ENCODE results near the gene LPCAT3. TPM values are rescaled to one million over a fixed set of nuclear protein-coding genes. Genes with fewer than 3 reads are reported as not detected.

LPCAT3 gene
- total and polyA plus RNA-seq, 2 of the 13 experiments (the other 11 are each of a cell fraction or from before 2014, with no cell fraction given) = 44.5 to 64.3 TPM

DNA sequence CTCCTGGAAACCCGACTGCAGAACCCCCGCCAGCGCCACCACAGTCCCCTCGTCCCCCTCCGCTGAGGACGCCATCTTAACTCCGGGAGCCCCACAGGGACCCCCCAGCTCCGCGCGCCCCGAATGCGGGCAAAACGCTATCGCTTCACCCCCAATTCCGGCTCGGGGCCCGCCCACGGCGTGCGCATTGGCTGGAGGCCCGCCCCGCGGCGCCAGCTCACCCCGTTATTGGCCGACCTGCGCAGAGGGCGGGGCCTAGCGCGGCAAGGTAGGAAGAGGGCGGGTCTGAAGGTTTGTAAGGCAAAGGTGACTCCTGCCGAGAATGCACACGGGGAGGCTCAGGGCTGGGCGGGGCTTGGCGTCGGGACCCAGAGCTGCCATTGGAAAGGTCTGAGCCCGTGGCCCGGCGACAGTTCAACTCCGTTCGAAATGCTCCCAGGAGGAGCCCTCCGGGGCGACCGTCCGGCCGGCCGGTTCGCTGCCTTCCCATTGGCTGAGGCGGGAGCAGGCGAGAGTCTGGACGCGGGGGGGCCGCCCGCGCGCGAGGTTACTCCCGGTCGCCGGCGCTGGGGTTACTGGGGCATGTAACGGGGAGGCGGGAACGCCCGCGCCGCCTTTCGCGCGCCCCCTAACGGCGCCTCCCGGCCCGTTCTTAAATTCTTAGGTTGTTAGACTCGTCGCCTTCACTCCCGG, at the start of gene LPCAT3 (continued):
- TF ChIP-seq, protein P1, sequence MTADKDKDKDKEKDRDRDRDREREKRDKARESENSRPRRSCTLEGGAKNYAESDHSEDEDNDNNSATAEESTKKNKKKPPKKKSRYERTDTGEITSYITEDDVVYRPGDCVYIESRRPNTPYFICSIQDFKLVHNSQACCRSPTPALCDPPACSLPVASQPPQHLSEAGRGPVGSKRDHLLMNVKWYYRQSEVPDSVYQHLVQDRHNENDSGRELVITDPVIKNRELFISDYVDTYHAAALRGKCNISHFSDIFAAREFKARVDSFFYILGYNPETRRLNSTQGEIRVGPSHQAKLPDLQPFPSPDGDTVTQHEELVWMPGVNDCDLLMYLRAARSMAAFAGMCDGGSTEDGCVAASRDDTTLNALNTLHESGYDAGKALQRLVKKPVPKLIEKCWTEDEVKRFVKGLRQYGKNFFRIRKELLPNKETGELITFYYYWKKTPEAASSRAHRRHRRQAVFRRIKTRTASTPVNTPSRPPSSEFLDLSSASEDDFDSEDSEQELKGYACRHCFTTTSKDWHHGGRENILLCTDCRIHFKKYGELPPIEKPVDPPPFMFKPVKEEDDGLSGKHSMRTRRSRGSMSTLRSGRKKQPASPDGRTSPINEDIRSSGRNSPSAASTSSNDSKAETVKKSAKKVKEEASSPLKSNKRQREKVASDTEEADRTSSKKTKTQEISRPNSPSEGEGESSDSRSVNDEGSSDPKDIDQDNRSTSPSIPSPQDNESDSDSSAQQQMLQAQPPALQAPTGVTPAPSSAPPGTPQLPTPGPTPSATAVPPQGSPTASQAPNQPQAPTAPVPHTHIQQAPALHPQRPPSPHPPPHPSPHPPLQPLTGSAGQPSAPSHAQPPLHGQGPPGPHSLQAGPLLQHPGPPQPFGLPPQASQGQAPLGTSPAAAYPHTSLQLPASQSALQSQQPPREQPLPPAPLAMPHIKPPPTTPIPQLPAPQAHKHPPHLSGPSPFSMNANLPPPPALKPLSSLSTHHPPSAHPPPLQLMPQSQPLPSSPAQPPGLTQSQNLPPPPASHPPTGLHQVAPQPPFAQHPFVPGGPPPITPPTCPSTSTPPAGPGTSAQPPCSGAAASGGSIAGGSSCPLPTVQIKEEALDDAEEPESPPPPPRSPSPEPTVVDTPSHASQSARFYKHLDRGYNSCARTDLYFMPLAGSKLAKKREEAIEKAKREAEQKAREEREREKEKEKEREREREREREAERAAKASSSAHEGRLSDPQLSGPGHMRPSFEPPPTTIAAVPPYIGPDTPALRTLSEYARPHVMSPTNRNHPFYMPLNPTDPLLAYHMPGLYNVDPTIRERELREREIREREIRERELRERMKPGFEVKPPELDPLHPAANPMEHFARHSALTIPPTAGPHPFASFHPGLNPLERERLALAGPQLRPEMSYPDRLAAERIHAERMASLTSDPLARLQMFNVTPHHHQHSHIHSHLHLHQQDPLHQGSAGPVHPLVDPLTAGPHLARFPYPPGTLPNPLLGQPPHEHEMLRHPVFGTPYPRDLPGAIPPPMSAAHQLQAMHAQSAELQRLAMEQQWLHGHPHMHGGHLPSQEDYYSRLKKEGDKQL (CRISPR knock-in tag; IDR thresholded peaks at IDR 0.05; ENCODE audit: low read depth) = no peak
- TF ChIP-seq ZNF597 (CRISPR knock-in tag; IDR thresholded peaks at IDR 0.05) (no peak), ZSCAN20 (CRISPR knock-in tag; IDR thresholded peaks at IDR 0.05; ENCODE audit: borderline replicate concordance) (peak; percentile 18; the same call in 1 of the 2 replicates), ZNF768 (CRISPR knock-in tag; IDR thresholded peaks at IDR 0.05) (0 out of 2 replicates have a peak, but pooled peaks have one; percentile 19), RARA (CRISPR knock-in tag; IDR thresholded peaks at IDR 0.05) (peak; percentile 88), ISL2 (CRISPR knock-in tag; IDR thresholded peaks at IDR 0.05) (peak; percentile 71), MZF1 (CRISPR knock-in tag; IDR thresholded peaks at IDR 0.05; ENCODE audit: borderline replicate concordance) (no peak), REL (CRISPR knock-in tag; conservative IDR thresholded peaks at IDR 0.05) (0 out of 2 replicates have a peak, but pooled peaks have one; percentile 34), ZNF432 (CRISPR knock-in tag; IDR thresholded peaks at IDR 0.05; ENCODE audit: borderline replicate concordance) (no peak), SIN3A (IDR thresholded peaks at IDR 0.05; ENCODE audit: borderline replicate concordance, low read depth, low read length) (peak; percentile 67; the same call in 1 of the 2 replicates), SMC3 (IDR thresholded peaks at IDR 0.05; ENCODE audit: low read length) (peak; percentile 55; the same call in 1 of the 2 replicates), ZC3H13 (CRISPR knock-in tag; IDR thresholded peaks at IDR 0.05) (0 out of 2 replicates have a peak, but pooled peaks have one; percentile 63), HNF4A (CRISPR knock-in tag; IDR thresholded peaks at IDR 0.05) (peak; percentile 41; the same call in 1 of the 2 replicates), ARNTL (CRISPR knock-in tag; IDR thresholded peaks at IDR 0.05) (peak; percentile 67)
- TF ChIP-seq, protein P2, sequence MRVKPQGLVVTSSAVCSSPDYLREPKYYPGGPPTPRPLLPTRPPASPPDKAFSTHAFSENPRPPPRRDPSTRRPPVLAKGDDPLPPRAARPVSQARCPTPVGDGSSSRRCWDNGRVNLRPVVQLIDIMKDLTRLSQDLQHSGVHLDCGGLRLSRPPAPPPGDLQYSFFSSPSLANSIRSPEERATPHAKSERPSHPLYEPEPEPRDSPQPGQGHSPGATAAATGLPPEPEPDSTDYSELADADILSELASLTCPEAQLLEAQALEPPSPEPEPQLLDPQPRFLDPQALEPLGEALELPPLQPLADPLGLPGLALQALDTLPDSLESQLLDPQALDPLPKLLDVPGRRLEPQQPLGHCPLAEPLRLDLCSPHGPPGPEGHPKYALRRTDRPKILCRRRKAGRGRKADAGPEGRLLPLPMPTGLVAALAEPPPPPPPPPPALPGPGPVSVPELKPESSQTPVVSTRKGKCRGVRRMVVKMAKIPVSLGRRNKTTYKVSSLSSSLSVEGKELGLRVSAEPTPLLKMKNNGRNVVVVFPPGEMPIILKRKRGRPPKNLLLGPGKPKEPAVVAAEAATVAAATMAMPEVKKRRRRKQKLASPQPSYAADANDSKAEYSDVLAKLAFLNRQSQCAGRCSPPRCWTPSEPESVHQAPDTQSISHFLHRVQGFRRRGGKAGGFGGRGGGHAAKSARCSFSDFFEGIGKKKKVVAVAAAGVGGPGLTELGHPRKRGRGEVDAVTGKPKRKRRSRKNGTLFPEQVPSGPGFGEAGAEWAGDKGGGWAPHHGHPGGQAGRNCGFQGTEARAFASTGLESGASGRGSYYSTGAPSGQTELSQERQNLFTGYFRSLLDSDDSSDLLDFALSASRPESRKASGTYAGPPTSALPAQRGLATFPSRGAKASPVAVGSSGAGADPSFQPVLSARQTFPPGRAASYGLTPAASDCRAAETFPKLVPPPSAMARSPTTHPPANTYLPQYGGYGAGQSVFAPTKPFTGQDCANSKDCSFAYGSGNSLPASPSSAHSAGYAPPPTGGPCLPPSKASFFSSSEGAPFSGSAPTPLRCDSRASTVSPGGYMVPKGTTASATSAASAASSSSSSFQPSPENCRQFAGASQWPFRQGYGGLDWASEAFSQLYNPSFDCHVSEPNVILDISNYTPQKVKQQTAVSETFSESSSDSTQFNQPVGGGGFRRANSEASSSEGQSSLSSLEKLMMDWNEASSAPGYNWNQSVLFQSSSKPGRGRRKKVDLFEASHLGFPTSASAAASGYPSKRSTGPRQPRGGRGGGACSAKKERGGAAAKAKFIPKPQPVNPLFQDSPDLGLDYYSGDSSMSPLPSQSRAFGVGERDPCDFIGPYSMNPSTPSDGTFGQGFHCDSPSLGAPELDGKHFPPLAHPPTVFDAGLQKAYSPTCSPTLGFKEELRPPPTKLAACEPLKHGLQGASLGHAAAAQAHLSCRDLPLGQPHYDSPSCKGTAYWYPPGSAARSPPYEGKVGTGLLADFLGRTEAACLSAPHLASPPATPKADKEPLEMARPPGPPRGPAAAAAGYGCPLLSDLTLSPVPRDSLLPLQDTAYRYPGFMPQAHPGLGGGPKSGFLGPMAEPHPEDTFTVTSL (CRISPR knock-in tag; IDR thresholded peaks at IDR 0.05; ENCODE audit: borderline replicate concordance) = peak; percentile 11; the same call in 1 of the 2 replicates
- TF ChIP-seq, protein P3, sequence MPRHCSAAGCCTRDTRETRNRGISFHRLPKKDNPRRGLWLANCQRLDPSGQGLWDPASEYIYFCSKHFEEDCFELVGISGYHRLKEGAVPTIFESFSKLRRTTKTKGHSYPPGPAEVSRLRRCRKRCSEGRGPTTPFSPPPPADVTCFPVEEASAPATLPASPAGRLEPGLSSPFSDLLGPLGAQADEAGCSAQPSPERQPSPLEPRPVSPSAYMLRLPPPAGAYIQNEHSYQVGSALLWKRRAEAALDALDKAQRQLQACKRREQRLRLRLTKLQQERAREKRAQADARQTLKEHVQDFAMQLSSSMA (CRISPR knock-in tag; IDR thresholded peaks at IDR 0.05) = 0 out of 2 replicates have a peak, but pooled peaks have one; percentile 60

Measured in HepG2 (cell line).